SU-DHL-6 (cell line): ENCODE measurements around the gene GABRA6.

Source experiments
- H2AFZ ChIP-seq: fragments of 200-600 bp; sonication (generic); 2 replicates; pipeline ENCODE4 v1.6.1; 2014; ENCODE audit warnings: low read depth, mild to moderate bottlenecking, moderate library complexity, mixed read lengths, antibody characterized with exemption, low read length; ENCODE audit not compliant: severe bottlenecking
- H3F3A ChIP-seq: fragments of 200-600 bp; shearing (Covaris generic); 2 replicates; pipeline ENCODE4 v1.6.0; 2016; ENCODE audit warnings: antibody characterized with exemption, mild to moderate bottlenecking; ENCODE audit not compliant: insufficient read depth
- H3K27ac ChIP-seq: fragments of 200-600 bp; sonication (generic); 2 replicates; pipeline ENCODE4 v1.5.1; 2016; ENCODE audit warnings: low read depth, mild to moderate bottlenecking, low read length, moderate library complexity, mixed read lengths
- H3K27me3 ChIP-seq: fragments of 200-600 bp; sonication (generic), shearing (Covaris generic); 2 replicates; pipeline ENCODE4 v1.6.0; 2014; ENCODE audit warnings: mild to moderate bottlenecking, low read length
- H3K36me3 ChIP-seq: fragments of 200-600 bp; sonication (generic); 2 replicates; pipeline ENCODE4 v1.6.1; 2014; ENCODE audit warnings: mild to moderate bottlenecking, low read length, mixed read lengths
- H3K4me2 ChIP-seq: fragments of 300-600, 200-600 bp; shearing (Covaris generic), sonication (generic); 2 replicates; pipeline ENCODE4 v1.6.0; 2014; ENCODE audit warnings: low read length, low read depth, mild to moderate bottlenecking; ENCODE audit not compliant: poor library complexity, severe bottlenecking
- H3K4me3 ChIP-seq: fragments of 200-600 bp; sonication (generic); 2 replicates; pipeline ENCODE4 v1.5.1; 2014; ENCODE audit warnings: antibody characterized with exemption, low read length, mild to moderate bottlenecking, mixed read lengths; ENCODE audit not compliant: insufficient read depth, poor library complexity, severe bottlenecking
- H3K79me2 ChIP-seq: fragments of 200-600 bp; sonication (generic); 2 replicates; pipeline ENCODE4 v1.6.1; 2014; ENCODE audit warnings: mild to moderate bottlenecking, low read length, moderate library complexity; ENCODE audit not compliant: insufficient read depth
- H3K9ac ChIP-seq: fragments of 200-600 bp; sonication (generic); 2 replicates; pipeline ENCODE4 v1.7.0; 2014; ENCODE audit warnings: mild to moderate bottlenecking, low read length
- H3K9me2 ChIP-seq: fragments of 200-600 bp; sonication (generic); replicated peaks from 2 replicates; pipeline ENCODE4 v1.6.1; 2014; ENCODE audit warnings: low read length; ENCODE audit not compliant: insufficient read depth
- H3K9me3 ChIP-seq: fragments of 200-600 bp; sonication (generic); 2 replicates; pipeline ENCODE4 v1.6.1; 2014; ENCODE audit warnings: low read length, mixed read lengths; ENCODE audit not compliant: insufficient read depth
- H4K20me1 ChIP-seq: fragments of 200-600 bp; sonication (generic); 2 replicates; pipeline ENCODE4 v1.6.1; 2014; ENCODE audit warnings: low read depth, mild to moderate bottlenecking, antibody characterized with exemption, low read length, moderate library complexity, mixed read lengths
- EZH2phosphoT487 ChIP-seq: fragments of 200-600 bp; sonication (generic), shearing (Covaris generic); conservative IDR thresholded peaks from 2 replicates; pipeline ENCODE4 v1.6.1; 2018; ENCODE audit warnings: mild to moderate bottlenecking, antibody characterized with exemption, low read length, moderate library complexity, mixed read lengths
- TF ChIP-seq, protein P1 (sequence below): fragments of 200-600 bp; sonication (generic); IDR thresholded peaks from one replicate; pipeline ENCODE4 v1.5.1; 2017; ENCODE audit warnings: antibody characterized with exemption, mild to moderate bottlenecking, low read length, moderate library complexity; ENCODE audit not compliant: insufficient read depth, poor library complexity, severe bottlenecking

Gene GABRA6

DNA sequence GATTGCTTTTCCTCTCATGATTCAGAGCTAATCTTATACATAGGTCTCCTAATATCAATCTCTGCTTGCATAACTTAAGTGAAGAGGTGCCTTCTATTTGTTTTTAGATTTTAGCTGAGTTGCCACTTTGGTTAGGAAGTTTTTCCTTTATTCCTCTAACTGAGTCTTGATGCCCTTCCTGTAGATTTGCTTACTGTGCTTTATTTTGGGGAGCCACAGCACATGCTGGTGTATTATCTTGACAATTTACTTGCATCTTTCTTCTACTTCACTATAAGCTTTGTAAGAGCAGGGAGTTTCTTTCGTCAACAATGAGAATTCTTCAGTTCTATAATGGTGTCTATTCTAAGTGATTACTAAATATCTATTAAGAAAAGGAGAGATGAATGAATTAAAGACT lies 54.9 kb downstream of the GABRA6 start:
- Histone ChIP-seq H3K4me3 (no peak overlapping the region), H2AFZ (no peak overlapping the region), H4K20me1 (no peaks in the 10 kb centered on the region), H3K27ac (no peak overlapping the region), H3K9ac (no peak overlapping the region), H3K36me3 (no peaks in the 10 kb centered on the region), H3K79me2 (no peaks in the 10 kb centered on the region), H3K9me2 (no peaks in the 10 kb centered on the region), H3F3A (no peaks in the 10 kb centered on the region), H3K9me3 (no peaks in the 10 kb centered on the region), H3K4me2 (no peak overlapping the region), H3K27me3 (no peaks in the 10 kb centered on the region)
- TF ChIP-seq EZH2phosphoT487: no peak
- TF ChIP-seq, protein P1, sequence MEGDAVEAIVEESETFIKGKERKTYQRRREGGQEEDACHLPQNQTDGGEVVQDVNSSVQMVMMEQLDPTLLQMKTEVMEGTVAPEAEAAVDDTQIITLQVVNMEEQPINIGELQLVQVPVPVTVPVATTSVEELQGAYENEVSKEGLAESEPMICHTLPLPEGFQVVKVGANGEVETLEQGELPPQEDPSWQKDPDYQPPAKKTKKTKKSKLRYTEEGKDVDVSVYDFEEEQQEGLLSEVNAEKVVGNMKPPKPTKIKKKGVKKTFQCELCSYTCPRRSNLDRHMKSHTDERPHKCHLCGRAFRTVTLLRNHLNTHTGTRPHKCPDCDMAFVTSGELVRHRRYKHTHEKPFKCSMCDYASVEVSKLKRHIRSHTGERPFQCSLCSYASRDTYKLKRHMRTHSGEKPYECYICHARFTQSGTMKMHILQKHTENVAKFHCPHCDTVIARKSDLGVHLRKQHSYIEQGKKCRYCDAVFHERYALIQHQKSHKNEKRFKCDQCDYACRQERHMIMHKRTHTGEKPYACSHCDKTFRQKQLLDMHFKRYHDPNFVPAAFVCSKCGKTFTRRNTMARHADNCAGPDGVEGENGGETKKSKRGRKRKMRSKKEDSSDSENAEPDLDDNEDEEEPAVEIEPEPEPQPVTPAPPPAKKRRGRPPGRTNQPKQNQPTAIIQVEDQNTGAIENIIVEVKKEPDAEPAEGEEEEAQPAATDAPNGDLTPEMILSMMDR: no peak

DNA sequence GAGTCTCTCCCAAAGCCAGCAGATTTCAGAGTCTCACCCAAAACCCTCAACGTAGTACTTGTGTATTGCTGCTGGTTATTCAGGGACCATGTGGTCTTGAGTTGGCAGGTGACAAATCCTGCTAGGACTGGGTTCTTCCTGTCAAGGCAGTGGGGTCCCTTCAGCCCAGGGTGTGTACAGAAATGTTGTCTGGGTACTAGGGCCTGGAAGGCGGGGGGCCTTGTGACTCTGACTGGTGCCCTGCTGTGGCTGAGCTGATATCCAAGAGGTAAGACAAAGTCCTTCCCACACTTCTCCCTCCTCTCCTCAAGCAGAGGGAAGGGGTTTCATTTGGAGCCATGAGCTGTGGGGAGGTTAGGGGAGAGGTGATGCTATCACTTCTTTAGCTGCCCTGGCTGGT lies 58.8 kb downstream of the GABRA6 start:
- Histone ChIP-seq H3K4me2 (no peak overlapping the region), H2AFZ (no peak overlapping the region), H3K9ac (no peak overlapping the region), H4K20me1 (no peaks in the 10 kb centered on the region), H3K27me3 (no peaks in the 10 kb centered on the region), H3K36me3 (no peaks in the 10 kb centered on the region), H3F3A (no peaks in the 10 kb centered on the region), H3K9me3 (no peaks in the 10 kb centered on the region), H3K9me2 (no peaks in the 10 kb centered on the region), H3K27ac (no peak overlapping the region), H3K79me2 (no peaks in the 10 kb centered on the region), H3K4me3 (no peak overlapping the region)
- TF ChIP-seq EZH2phosphoT487: no peak
- TF ChIP-seq, protein P1: no peak

DNA sequence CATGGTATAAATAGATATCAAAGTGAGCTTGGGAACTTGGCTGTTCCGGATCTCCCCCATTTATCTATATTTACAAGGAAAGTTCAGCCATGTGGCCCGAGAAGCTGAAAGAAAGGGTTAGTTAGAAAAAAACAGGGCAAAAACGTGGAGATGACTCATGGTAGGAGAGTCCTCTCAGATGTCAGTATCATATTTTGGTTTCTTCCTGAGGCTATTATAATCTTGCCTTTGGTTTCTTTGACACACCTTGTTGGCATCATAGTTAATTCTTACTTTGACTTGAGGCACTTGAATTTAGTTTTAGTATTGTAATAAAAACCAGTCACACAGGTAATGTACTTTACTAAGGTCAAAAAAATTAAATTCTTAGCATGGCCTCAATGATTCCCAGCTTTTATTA lies 59.9 kb downstream of the GABRA6 start:
- no peak overlapping the region for H2AFZ ChIP-seq
- no peak overlapping the region for H3K9ac ChIP-seq
- TF ChIP-seq, protein P1: no peak
- no peak for TF ChIP-seq EZH2phosphoT487
- H3K27me3 ChIP-seq: no peaks in the 10 kb centered on the region
- no peak overlapping the region for H3K4me2 ChIP-seq
- no peak overlapping the region for H3K4me3 ChIP-seq
- no peaks in the 10 kb centered on the region for H3K79me2 ChIP-seq
- no peaks in the 10 kb centered on the region for H3K36me3 ChIP-seq
- H4K20me1 ChIP-seq: no peaks in the 10 kb centered on the region
- H3K27ac ChIP-seq: no peak overlapping the region
- H3F3A ChIP-seq: no peaks in the 10 kb centered on the region
- no peaks in the 10 kb centered on the region for H3K9me3 ChIP-seq
- no peaks in the 10 kb centered on the region for H3K9me2 ChIP-seq

DNA sequence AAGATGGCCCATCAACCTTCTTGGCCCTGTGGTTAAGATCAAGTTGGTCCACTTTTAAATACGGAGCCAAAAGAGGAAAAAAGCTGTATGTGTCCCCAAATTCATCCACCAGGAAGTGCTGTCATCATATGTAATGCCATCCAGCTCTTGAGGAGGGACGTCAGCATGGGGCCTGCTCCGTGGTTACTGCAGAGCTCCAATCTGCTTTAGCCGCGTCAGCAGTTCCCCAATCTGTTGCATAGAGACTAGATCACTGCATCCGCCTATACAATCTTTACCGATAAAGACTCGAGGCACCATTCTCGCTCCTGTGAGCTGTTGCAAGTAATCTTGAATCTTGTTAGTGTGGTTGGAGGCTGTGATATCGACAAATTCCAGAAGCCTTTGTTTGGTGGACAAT lies 65.7 kb downstream of the GABRA6 start:
- no peaks in the 10 kb centered on the region for H3K36me3 ChIP-seq
- no peak overlapping the region for H3K27ac ChIP-seq
- H3F3A ChIP-seq: no peaks in the 10 kb centered on the region
- no peak overlapping the region for H3K4me2 ChIP-seq
- H3K9ac ChIP-seq: no peak overlapping the region
- H2AFZ ChIP-seq: no peak overlapping the region
- no peaks in the 10 kb centered on the region for H4K20me1 ChIP-seq
- no peaks in the 10 kb centered on the region for H3K9me2 ChIP-seq
- no peaks in the 10 kb centered on the region for H3K79me2 ChIP-seq
- H3K9me3 ChIP-seq: no peaks in the 10 kb centered on the region
- no peaks in the 10 kb centered on the region for H3K27me3 ChIP-seq
- no peak for TF ChIP-seq EZH2phosphoT487
- TF ChIP-seq, protein P1: no peak
- H3K4me3 ChIP-seq: no peak overlapping the region
